Measurements from ENCODE around the gene FAR2. TPM values are rescaled to one million over a fixed set of nuclear protein-coding genes. Genes with fewer than 3 reads are reported as not detected.

FAR2 gene
- polyA plus RNA-seq, 1 donor (not counting 4 experiments of a cell fraction or from before 2014, with no cell fraction given): 9.2 TPM

GRCh38 chr12:29270446-29270845, 121.4 kb downstream of the FAR2 start:
- no peaks in the 10 kb centered on the region for H3K36me3 ChIP-seq (ENCODE audit: control insufficient read depth in 2 of 2, extremely low read depth in 1 of 2, insufficient read depth in 2 of 2, low read length in 2 of 2)
- H3K9me1 ChIP-seq (ENCODE audit: control insufficient read depth, extremely low read depth, insufficient read depth, low read length): no peaks in the 10 kb centered on the region
- no peak overlapping the region for H3K27ac ChIP-seq (ENCODE audit: control insufficient read depth, insufficient read depth, low read length)
- TF ChIP-seq CTCF (optimal IDR thresholded peaks at IDR 0.05 in 1 of 3, IDR thresholded peaks at IDR 0.05 in 1 of 3, conservative IDR thresholded peaks at IDR 0.05 in 1 of 3; ENCODE audit: extremely low read depth in 1 of 3, insufficient read depth in 2 of 3, low read length in 3 of 3) (no peak), EZH2 (IDR thresholded peaks at IDR 0.05; ENCODE audit: low read length) (no peak)
- DNase-seq (ENCODE audit: low read depth, low spot score): no peak
- no peak for FAIRE-seq
- no peaks in the 10 kb centered on the region for H3K79me2 ChIP-seq (ENCODE audit: control insufficient read depth, insufficient read depth, low read length)
- dilution Hi-C loops (cut with MboI; ENCODE audit: extremely low pct_ligation_motif_present, low sequenced_read_pairs): no loop called here
- H2AFZ ChIP-seq (ENCODE audit: control insufficient read depth, low read length): no peak overlapping the region
- no peaks in the 10 kb centered on the region for H3K4me1 ChIP-seq (ENCODE audit: control insufficient read depth, extremely low read depth, insufficient read depth, low read length)
- H3K4me2 ChIP-seq (ENCODE audit: control insufficient read depth, extremely low read depth, insufficient read depth, low read depth, low read length): no peak overlapping the region
- H3K9me3 ChIP-seq (ENCODE audit: control insufficient read depth, low read depth, low read length): no peaks in the 10 kb centered on the region
- no peak overlapping the region for H3K4me3 ChIP-seq (ENCODE audit: control insufficient read depth in 2 of 3, extremely low read depth in 1 of 3, insufficient read depth in 2 of 3, low read depth in 1 of 3, low read length in 3 of 3)
- H3K27me3 ChIP-seq (ENCODE audit: control insufficient read depth, extremely low read depth, insufficient read depth, low read length): no peaks in the 10 kb centered on the region
- no peak overlapping the region for H3K9ac ChIP-seq (ENCODE audit: control insufficient read depth, extremely low read depth, insufficient read depth, low read length)
- H4K20me1 ChIP-seq (ENCODE audit: control insufficient read depth, extremely low read depth, insufficient read depth, low read length): no peaks in the 10 kb centered on the region

GRCh38 chr12:29273178-29273843, 124.2 kb downstream of the FAR2 start:
- Histone ChIP-seq H3K4me1 (ENCODE audit: control insufficient read depth, extremely low read depth, insufficient read depth, low read length) (no peaks in the 10 kb centered on the region), H3K4me2 (ENCODE audit: control insufficient read depth, extremely low read depth, insufficient read depth, low read depth, low read length) (no peak overlapping the region), H3K36me3 (ENCODE audit: control insufficient read depth in 2 of 2, extremely low read depth in 1 of 2, insufficient read depth in 2 of 2, low read length in 2 of 2) (no peaks in the 10 kb centered on the region), H2AFZ (ENCODE audit: control insufficient read depth, low read length) (no peak overlapping the region), H3K27me3 (ENCODE audit: control insufficient read depth, extremely low read depth, insufficient read depth, low read length) (no peaks in the 10 kb centered on the region), H3K9me3 (ENCODE audit: control insufficient read depth, low read depth, low read length) (no peaks in the 10 kb centered on the region), H4K20me1 (ENCODE audit: control insufficient read depth, extremely low read depth, insufficient read depth, low read length) (no peaks in the 10 kb centered on the region), H3K27ac (ENCODE audit: control insufficient read depth, insufficient read depth, low read length) (no peak overlapping the region), H3K9ac (ENCODE audit: control insufficient read depth, extremely low read depth, insufficient read depth, low read length) (no peak overlapping the region), H3K4me3 (ENCODE audit: control insufficient read depth in 2 of 3, extremely low read depth in 1 of 3, insufficient read depth in 2 of 3, low read depth in 1 of 3, low read length in 3 of 3) (no peak overlapping the region), H3K79me2 (ENCODE audit: control insufficient read depth, insufficient read depth, low read length) (no peaks in the 10 kb centered on the region), H3K9me1 (ENCODE audit: control insufficient read depth, extremely low read depth, insufficient read depth, low read length) (no peaks in the 10 kb centered on the region)
- dilution Hi-C loops (cut with MboI; ENCODE audit: extremely low pct_ligation_motif_present, low sequenced_read_pairs): no loop called here
- TF ChIP-seq EZH2 (IDR thresholded peaks at IDR 0.05; ENCODE audit: low read length) (no peak), CTCF (optimal IDR thresholded peaks at IDR 0.05 in 1 of 3, IDR thresholded peaks at IDR 0.05 in 1 of 3, conservative IDR thresholded peaks at IDR 0.05 in 1 of 3; ENCODE audit: extremely low read depth in 1 of 3, insufficient read depth in 2 of 3, low read length in 3 of 3) (no peak)
- FAIRE-seq (no peak), DNase-seq (ENCODE audit: low read depth, low spot score) (no peak)

Data from keratinocyte (primary cell).